HG03025 (cell line): ENCODE measurements around the gene THEM5.

ENCODE experiments used
- ATAC-seq: cut with Tn5 transposase; IDR thresholded peaks from one replicate; pipeline ENCODE4 v1.9.1; 2021; ENCODE audit warnings: mild to moderate bottlenecking, moderate library complexity; ENCODE audit not compliant: unreplicated experiment, low FRiP score

Gene THEM5

DNA sequence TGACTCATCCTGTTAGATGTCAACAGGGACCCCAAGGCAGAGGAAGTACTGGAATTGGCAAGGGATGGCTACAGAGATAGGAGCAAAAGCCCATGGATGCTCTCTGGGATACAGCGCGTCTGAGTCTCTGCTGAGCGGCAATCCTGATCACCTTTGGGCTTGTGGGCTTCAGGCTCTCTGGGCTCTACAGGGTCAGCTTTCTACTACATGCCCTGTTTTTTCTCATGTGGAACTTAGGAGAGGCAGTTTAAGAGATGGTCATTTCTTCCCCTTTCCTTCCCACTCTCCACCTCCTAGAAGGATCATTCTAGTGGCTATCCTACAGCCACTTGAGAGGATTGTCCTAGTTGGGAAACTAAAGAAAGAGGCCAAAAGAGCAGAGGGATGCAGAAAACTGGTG, 49.6 kb downstream of the THEM5 start:
- ATAC-seq, result no peak

- no peak for ATAC-seq
These were observed 50.3 kb downstream of the THEM5 start for GRCh38 chr1:151803164-151803563.

DNA sequence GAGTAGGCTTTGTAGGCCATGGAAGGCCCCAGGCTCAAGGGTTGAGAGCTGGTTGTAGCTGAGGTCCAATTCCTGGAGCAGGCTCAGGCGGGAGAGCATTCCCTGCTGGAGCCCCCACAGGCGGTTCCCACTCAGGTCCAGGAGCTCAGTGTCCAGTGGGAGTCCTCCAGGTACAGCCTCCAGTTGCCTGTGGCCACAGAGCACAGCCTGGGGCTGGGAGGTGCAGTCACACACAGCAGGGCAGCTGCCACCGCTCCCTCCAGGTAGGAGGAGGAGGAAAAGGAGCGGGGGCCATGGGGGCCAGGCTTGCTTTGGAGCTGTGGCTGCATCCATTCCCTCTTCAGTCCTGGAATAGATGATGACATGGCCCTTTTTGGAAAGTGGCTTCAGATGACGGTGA, 51.1 kb downstream of the THEM5 start:
- no peak for ATAC-seq

GRCh38 chr1:151801846-151802245, 51.7 kb downstream of the THEM5 start:
- ATAC-seq, result no peak

- ATAC-seq, result no peak
These were observed 52.1 kb downstream of the THEM5 start for GRCh38 chr1:151801310-151801820.

- ATAC-seq, result no peak
These were observed 52.7 kb downstream of the THEM5 start for GRCh38 chr1:151800830-151801229.

DNA sequence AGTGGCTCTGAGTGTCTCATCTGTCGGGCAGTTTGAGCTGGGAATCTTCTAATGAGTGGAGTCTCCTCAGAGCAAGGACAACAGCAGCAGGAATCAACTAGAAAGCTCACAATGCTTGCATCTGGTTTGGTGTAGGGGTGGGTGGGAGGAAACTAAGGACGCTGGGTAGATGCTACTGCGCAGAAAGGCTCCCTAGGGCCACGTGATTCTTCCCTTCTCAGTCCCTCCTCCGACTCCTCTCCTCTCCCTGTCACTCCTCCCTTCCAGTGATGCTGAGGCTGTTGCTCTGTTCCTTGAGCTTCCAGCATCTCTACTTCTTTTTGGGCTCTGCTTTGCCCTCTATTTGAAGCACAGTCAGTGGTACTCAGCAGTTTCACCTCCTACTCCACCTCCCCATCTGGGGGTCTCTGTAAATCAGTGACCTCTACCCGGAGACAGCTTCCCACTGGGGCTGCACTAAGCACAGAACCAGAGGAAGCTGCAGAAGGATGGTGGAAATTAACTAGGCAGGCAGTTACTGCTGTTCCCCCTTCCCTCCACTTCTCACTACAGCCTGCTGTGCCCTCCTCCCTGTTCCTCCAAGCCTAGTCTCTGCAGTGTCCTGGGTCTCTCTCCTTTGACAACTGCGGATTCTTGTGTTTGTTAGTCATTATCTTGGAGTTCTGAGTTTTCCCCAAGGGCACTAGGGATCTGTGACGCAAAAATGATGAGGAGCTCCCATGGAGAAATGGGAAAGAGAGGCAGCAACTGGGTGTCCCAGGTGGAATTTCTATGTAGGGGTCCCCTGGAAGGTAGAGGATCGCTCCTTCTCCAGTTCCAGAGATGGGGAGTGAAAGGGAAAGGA, 54.1 kb downstream of the THEM5 start:
- ATAC-seq, result no peak

- no peak for ATAC-seq
These were observed 54.9 kb downstream of the THEM5 start for GRCh38 chr1:151798571-151798970.
